GM18499 (cell line): Measurements from ENCODE around the gene FAM204A.

Source experiments
- ATAC-seq: cut with Tn5 transposase; IDR thresholded peaks from one replicate; pipeline ENCODE4 v1.9.1; 2021; ENCODE audit warnings: moderate number of reproducible peaks; ENCODE audit not compliant: insufficient read depth, unreplicated experiment

FAM204A gene

GRCh38 chr10:118341791-118342637 is at the start of gene FAM204A:
Gene FAM204A (minus strand): TSS chr10:118342324. CDS start chr10:118336415, 5,909 bp downstream.
- peak; percentile 97 for ATAC-seq

GRCh38 chr10:118383699-118384098 is 41.6 kb upstream of the FAM204A start:
- ATAC-seq, result no peak

- ATAC-seq, result no peak
Measured at GRCh38 chr10:118383063-118383689, 41.1 kb upstream of the FAM204A start.

GRCh38 chr10:118374404-118374803 is 32.3 kb upstream of the FAM204A start:
- ATAC-seq, result no peak

- ATAC-seq, result no peak
Measured at GRCh38 chr10:118373786-118374185, 31.7 kb upstream of the FAM204A start.

- no peak for ATAC-seq
Measured at GRCh38 chr10:118370499-118370898, 28.4 kb upstream of the FAM204A start.

GRCh38 chr10:118369641-118370205 is 27.6 kb upstream of the FAM204A start:
- no peak for ATAC-seq

GRCh38 chr10:118365702-118366101 is 23.6 kb upstream of the FAM204A start:
- no peak for ATAC-seq

GRCh38 chr10:118362103-118362502 is 20.0 kb upstream of the FAM204A start:
- ATAC-seq, result no peak

- no peak for ATAC-seq
Measured at GRCh38 chr10:118358327-118358726, 16.2 kb upstream of the FAM204A start.

GRCh38 chr10:118357841-118358240 is 15.7 kb upstream of the FAM204A start:
- ATAC-seq, result no peak

GRCh38 chr10:118356628-118357027 is 14.5 kb upstream of the FAM204A start:
- ATAC-seq, result no peak

- ATAC-seq, result no peak
Measured at GRCh38 chr10:118355234-118355633, 13.1 kb upstream of the FAM204A start.

- ATAC-seq, result no peak
Measured at GRCh38 chr10:118349235-118349634, 7.1 kb upstream of the FAM204A start.

- ATAC-seq, result no peak
Measured at GRCh38 chr10:118343549-118343948, 1.4 kb upstream of the FAM204A start.

- no peak for ATAC-seq
Measured at GRCh38 chr10:118343115-118343514, 991 bp upstream of the FAM204A start.

GRCh38 chr10:118342638-118343020 is 505 bp upstream of the FAM204A start:
- ATAC-seq, result no peak

- ATAC-seq, result no peak
Measured at GRCh38 chr10:118340486-118340885, 1.6 kb downstream of the FAM204A start.

- no peak for ATAC-seq
Measured at GRCh38 chr10:118339111-118339510, 3.0 kb downstream of the FAM204A start.

GRCh38 chr10:118337356-118337755 is 4.8 kb downstream of the FAM204A start:
- no peak for ATAC-seq

GRCh38 chr10:118333871-118334270 is 8.3 kb downstream of the FAM204A start:
- ATAC-seq, result no peak
